Effector memory CD4-positive, alpha-beta T cell (primary cell): ENCODE data around the gene ANXA2.

Source experiments
- DNase-seq, 3 donors: peaks; one replicate each; pipeline ENCODE4 v3.0.0-alpha.2; 2020
- H3K27ac ChIP-seq: 2 replicates; pipeline ENCODE4 v1.7.0; 2013; ENCODE audit warnings: mild to moderate bottlenecking, low read length, moderate library complexity; ENCODE audit not compliant: insufficient read depth, poor library complexity, severe bottlenecking
- H3K27me3 ChIP-seq: replicated peaks from 2 replicates; pipeline ENCODE4 v1.7.0; 2013; ENCODE audit warnings: mild to moderate bottlenecking, low read length; ENCODE audit not compliant: insufficient read depth, control insufficient read depth, poor library complexity, severe bottlenecking
- H3K36me3 ChIP-seq: 2 replicates; pipeline ENCODE4 v1.7.0; 2013; ENCODE audit warnings: mild to moderate bottlenecking, low read length, moderate library complexity; ENCODE audit not compliant: control insufficient read depth, insufficient read depth
- H3K4me1 ChIP-seq: 2 replicates; pipeline ENCODE4 v1.7.0; 2013; ENCODE audit warnings: low read length, mild to moderate bottlenecking; ENCODE audit not compliant: control insufficient read depth, insufficient read depth, poor library complexity, severe bottlenecking
- H3K4me3 ChIP-seq: 2 replicates; pipeline ENCODE4 v1.7.0; 2013; ENCODE audit warnings: low read length, low read depth, mild to moderate bottlenecking; ENCODE audit not compliant: insufficient read depth, poor library complexity, severe bottlenecking
- H3K9me3 ChIP-seq: 2 replicates; pipeline ENCODE4 v1.7.0; 2013; ENCODE audit warnings: mild to moderate bottlenecking, low read length, moderate library complexity; ENCODE audit not compliant: control insufficient read depth

The ANXA2 gene

DNA sequence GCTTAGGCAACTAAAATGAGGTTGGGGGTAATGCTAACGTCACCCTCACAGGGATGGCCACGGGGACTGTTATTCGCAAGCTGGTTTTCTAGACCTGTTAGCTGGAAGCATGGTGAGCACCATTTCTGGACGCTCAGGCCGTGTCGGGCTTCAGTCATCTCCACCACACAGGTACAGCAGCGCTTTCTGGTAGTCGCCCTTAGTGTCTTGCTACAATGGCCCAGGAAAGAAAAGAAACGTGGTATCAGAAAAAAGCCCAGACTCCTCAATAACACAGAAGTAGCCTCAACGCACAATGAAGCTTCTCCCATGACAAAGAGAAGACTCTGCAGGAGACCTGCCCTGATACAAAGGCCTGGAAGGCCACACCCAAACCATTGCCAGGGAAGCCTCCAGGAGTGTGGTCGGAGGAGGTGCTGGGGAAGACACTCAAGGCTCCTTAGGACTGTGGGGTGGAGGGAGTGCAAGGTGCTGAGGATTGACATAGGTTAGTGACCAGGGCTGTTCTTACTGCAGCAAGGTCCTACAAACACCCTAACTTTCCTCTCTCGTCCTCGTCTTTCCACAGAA, 50.2 kb downstream of the ANXA2 start:
- Histone ChIP-seq H3K4me3 (no peak overlapping the region), H3K27me3 (no peaks in the 10 kb centered on the region), H3K36me3 (peaks cover 55% of the 10 kb centered on the region), H3K27ac (no peak overlapping the region), H3K4me1 (no peaks in the 10 kb centered on the region), H3K9me3 (no peaks in the 10 kb centered on the region)
- DNase-seq = no peak

- no peaks in the 10 kb centered on the region for H3K4me1 ChIP-seq
- H3K27me3 ChIP-seq = no peaks in the 10 kb centered on the region
- no peak overlapping the region for H3K27ac ChIP-seq
- no peak overlapping the region for H3K4me3 ChIP-seq
- no peaks in the 10 kb centered on the region for H3K9me3 ChIP-seq
- peaks cover 45% of the 10 kb centered on the region for H3K36me3 ChIP-seq
- DNase-seq = no peak
These were observed 51.1 kb downstream of the ANXA2 start for GRCh38 chr15:60346653-60347052.

DNA sequence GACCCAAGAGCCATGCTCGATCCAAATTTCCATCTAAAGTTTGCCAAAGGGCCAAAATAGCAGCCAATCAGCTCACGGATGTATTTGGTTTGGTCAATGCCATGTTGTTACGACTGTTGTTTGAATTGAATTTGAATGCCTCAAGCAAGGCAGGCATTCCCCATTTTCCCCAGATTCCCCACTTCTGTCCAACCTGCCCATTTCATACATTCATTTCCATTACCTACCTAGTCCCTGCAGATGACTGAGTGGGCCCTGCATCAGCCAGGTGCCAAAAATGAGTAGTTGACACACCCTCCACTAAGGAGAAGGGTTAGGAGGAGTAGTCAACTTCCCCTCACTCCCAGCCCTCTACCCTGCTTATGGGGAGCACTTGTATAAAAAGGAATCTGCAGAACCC, 51.7 kb downstream of the ANXA2 start:
- Histone ChIP-seq H3K27me3 (no peaks in the 10 kb centered on the region), H3K36me3 (peaks cover 40% of the 10 kb centered on the region), H3K9me3 (no peaks in the 10 kb centered on the region), H3K4me1 (no peaks in the 10 kb centered on the region), H3K4me3 (no peak overlapping the region), H3K27ac (no peak overlapping the region)
- DNase-seq = no peak

- Histone ChIP-seq H3K9me3 (no peaks in the 10 kb centered on the region), H3K36me3 (peaks cover 35% of the 10 kb centered on the region), H3K4me3 (no peak overlapping the region), H3K27ac (no peak overlapping the region), H3K27me3 (no peaks in the 10 kb centered on the region), H3K4me1 (no peaks in the 10 kb centered on the region)
- DNase-seq = no peak
These were observed 52.2 kb downstream of the ANXA2 start for GRCh38 chr15:60345598-60345997.

- H3K27ac ChIP-seq = no peak overlapping the region
- no peaks in the 10 kb centered on the region for H3K4me1 ChIP-seq
- no peak overlapping the region for H3K4me3 ChIP-seq
- no peaks in the 10 kb centered on the region for H3K27me3 ChIP-seq
- H3K9me3 ChIP-seq = no peaks in the 10 kb centered on the region
- peaks cover 31% of the 10 kb centered on the region for H3K36me3 ChIP-seq
- no peak for DNase-seq
These were observed 52.8 kb downstream of the ANXA2 start for GRCh38 chr15:60344987-60345386.

DNA sequence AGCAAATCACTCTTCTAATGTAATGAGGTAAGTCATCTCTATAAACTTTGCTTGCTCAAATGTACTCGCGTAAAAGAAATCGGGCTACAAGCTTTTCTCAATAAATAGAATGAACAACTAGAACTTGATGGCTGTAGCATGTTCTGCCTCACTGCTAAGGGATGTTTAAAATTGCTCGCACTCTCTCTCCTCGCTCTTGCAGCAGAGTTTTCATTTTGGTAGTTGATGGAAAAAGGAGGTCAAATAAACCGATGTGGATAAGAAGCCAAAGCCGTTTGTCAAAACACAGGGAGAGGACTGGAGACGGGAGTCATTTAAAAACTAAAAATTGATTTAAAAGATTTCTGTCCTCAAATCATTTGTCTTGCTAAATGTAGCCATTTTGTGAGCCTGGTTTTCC, 53.3 kb downstream of the ANXA2 start:
- H3K9me3 ChIP-seq = no peaks in the 10 kb centered on the region
- H3K4me3 ChIP-seq = no peak overlapping the region
- DNase-seq = no peak
- H3K27ac ChIP-seq = no peak overlapping the region
- peaks cover 29% of the 10 kb centered on the region for H3K36me3 ChIP-seq
- no peaks in the 10 kb centered on the region for H3K27me3 ChIP-seq
- no peaks in the 10 kb centered on the region for H3K4me1 ChIP-seq

DNA sequence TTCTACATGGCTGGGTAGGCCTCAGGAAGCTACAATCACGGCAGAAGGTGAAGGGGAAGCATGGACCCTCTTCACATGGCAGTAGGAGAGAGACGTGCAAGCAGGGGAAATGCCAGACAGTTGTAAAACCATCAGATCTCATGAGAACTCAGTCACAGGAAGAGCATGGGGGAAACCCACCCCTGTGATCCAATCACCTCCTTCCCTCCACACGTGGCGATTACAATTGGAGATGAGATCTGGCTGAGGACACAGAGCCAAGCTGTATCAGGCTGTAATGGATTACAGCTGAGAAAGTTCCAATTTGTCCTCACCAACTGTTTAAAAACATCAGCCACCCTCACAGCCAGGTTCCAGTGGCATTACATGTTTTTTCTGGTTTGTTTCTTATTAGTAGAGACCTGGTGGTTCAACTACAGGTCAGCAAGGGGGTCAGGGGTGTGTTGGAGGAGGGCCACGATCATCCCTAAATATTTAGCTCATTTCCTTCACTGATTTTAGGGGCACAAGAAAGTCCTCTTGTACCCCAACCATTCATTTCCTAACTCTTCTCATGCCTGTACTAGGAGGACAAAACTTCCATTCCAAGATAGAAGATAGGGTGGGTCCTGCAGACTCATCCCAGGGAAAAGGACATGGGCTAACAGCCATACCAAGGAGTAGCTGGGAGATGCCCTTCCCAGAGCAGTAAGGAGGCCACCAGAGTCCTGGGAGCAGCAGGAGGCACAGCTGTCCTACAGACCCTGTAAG, 54.4 kb downstream of the ANXA2 start:
- Histone ChIP-seq H3K9me3 (no peaks in the 10 kb centered on the region), H3K36me3 (peaks cover 24% of the 10 kb centered on the region), H3K4me1 (no peaks in the 10 kb centered on the region), H3K4me3 (no peak overlapping the region), H3K27ac (no peak overlapping the region), H3K27me3 (no peaks in the 10 kb centered on the region)
- DNase-seq = no peak

GRCh38 chr15:60340207-60340921, 57.4 kb downstream of the ANXA2 start:
- H3K4me3 ChIP-seq = no peak overlapping the region
- H3K4me1 ChIP-seq = no peaks in the 10 kb centered on the region
- DNase-seq = no peak
- H3K27me3 ChIP-seq = no peaks in the 10 kb centered on the region
- H3K36me3 ChIP-seq = no peaks in the 10 kb centered on the region
- no peak overlapping the region for H3K27ac ChIP-seq
- no peaks in the 10 kb centered on the region for H3K9me3 ChIP-seq

DNA sequence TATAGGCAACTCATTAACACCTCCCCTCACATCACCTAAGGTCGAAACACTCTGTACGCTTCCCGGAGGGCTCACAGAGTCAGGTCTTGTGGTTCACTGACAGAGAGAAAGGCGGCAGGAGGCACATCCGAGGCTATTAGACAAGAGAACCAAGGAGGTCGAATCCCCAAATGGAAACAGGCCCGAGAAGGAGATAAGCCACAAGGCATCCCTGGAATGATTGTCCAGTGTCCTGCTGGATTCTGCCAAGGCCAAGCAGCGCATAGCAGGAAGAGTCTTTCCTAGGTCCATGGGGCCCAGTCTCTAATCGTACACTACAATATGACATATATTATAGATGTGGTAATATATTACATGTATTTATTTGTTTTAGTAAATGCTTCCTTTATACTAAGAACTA, 58.5 kb downstream of the ANXA2 start:
- no peak for DNase-seq
- Histone ChIP-seq H3K4me3 (no peak overlapping the region), H3K27me3 (no peaks in the 10 kb centered on the region), H3K4me1 (no peaks in the 10 kb centered on the region), H3K36me3 (no peaks in the 10 kb centered on the region), H3K27ac (no peak overlapping the region), H3K9me3 (no peaks in the 10 kb centered on the region)

DNA sequence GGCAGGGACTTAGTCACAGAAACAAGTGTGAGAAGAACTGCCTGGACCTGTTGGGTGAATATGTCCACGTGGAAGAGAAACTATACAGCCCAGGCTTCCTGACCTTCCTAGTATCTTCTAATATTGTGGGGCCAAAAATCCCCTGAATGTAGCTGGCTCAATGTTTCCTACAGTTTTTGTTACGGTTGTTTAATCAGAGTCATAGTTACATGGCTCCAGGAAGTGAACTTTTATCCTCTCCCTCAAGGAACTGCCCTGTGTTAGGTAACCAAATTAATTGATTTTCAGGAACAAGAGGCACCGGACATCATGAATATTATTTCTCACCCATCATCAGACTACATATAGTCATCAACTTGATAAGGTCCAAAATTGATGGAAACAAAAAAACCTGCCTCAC, 59.0 kb downstream of the ANXA2 start:
- no peaks in the 10 kb centered on the region for H3K4me1 ChIP-seq
- H3K36me3 ChIP-seq = no peaks in the 10 kb centered on the region
- no peak overlapping the region for H3K27ac ChIP-seq
- no peak overlapping the region for H3K4me3 ChIP-seq
- no peaks in the 10 kb centered on the region for H3K27me3 ChIP-seq
- DNase-seq = no peak
- H3K9me3 ChIP-seq = no peaks in the 10 kb centered on the region
